GM18951 (cell line): ENCODE data around the gene KNDC1.
"Not testable (repeated sequence)": the region's sequence is repeated elsewhere in the genome, so short reads cannot be mapped to it uniquely, and the experiment has no call there.

Source experiments
- POLR2A ChIP-seq: IDR thresholded peaks from 4 replicates; pipeline ENCODE4 v1.6.1; 2011; ENCODE audit warnings: mild to moderate bottlenecking; ENCODE audit not compliant: insufficient read length, insufficient read depth; ENCODE audit errors: extremely low read depth
- in situ Hi-C: fragments of 300-500 bp; cut with MboI; formaldehyde crosslinking; loops from one replicate; pipeline ENCODE4 v1.12.0; 2022; ENCODE audit warnings: low sequenced_read_pairs, mixed read lengths, inconsistent platforms; ENCODE audit not compliant: unreplicated experiment

Gene KNDC1

DNA sequence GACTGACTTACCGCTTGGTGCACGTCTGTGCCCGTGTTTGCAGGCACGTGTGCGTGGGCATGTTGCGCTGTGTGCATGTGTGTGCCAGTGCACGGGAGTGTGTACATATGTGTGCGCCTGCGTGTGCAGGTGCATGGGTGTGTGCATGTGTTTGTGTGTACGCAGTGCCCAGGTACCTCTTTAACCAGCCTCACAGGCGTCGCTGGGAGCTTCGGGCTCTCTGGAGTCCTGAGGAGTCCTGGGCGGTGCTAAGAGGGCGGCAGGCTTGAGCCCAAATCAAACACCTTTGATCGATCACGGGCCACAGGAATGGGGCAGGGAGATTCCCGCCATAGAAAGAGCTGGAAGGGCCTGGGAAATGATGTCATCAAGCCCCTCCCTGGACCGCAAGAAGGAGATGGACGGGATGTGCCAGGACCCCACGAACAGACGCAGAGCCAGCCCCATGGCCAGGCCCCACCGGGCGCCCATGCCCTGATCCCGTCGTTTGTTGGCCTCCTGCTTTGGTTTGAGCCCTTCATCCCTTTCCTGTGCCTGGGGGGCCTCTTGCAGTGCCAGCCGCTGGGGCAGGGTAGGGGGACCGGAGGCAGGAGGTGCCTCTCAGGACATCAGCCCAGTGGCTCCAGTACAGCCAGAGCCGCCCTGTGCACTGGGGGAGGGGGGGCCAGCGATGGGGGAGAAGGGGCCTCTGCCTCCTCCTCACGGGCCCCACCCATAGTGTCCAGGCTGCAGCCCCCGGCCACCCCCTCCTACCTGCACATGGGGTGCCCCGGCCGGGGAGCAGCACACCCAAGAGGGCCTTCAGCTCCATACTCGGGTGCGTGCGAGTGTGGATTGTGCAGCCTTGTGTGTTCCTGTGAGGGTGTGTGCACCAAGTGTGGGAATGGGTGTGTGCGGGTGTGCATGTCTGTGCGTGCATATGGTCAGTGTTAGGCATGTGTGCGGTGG, 5.8 kb downstream of the KNDC1 start:
- in situ Hi-C loops: no loop called here
- no peak for TF ChIP-seq POLR2A

DNA sequence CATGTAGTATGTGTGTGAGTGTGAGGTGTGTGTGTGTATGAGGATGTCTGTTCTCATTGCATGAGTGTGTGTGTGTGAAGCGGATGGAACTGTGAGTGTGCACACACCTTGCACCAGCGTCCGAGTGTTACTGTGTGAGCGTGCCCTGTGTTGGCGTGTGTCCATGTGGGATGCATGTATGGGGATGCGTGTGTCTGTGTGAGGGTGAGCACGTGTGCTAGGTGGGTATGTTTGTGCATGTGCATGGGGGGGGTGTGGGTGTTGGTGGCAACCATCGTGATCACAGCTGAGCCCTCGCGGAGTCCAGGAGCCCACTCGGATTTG, 6.4 kb downstream of the KNDC1 start:
- no peak for TF ChIP-seq POLR2A
- in situ Hi-C loops: no loop called here

GRCh38 chr10:133166828-133167692, 7.0 kb downstream of the KNDC1 start:
- in situ Hi-C loops: no loop called here
- no peak for TF ChIP-seq POLR2A

DNA sequence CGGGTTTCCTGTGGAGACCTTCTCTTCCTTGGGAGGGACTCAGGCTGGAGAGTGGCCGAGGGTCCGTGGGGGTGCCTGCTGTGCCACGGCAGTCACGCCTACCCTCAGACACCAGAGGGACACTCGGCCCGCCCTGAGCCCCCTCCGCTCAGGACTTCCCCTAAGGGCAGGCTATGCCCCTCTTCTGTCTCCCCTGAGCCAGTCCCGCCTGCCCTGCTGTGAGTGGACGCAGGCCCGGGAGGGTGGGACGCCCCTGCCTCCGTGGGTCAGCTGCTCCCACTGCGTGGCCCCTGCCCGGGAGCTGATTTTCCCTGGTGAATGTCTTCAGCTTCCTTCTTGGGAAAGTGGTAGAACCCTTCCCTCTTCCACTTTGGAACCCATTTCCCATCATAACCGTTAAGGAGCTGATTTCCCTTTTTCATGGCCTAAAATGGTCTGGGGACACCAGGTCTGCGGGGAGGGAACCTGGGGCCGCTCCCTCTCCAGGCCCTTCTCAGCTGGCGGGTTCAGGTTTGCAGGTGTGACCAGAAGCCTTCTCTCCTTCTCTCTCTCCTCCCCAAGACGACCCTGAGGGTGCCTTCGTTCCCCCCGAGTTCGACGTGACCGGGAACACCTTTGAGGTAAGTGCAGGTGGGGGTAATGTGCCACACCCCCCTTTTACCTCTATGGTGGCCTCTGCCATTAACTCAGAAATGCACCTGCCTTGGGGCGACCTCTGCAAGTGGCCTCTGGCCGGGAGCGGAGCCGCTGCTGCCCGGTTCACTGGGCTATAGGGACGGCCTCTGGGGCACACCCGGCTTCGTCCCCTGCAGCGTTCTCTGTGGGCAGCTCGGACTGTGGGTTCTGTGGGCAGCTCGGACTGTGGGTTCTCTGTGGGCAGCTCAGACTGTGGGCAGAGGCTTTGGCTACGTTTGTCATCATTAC, 7.9 kb downstream of the KNDC1 start:
- TF ChIP-seq POLR2A: no peak
- in situ Hi-C loops: no loop called here

DNA sequence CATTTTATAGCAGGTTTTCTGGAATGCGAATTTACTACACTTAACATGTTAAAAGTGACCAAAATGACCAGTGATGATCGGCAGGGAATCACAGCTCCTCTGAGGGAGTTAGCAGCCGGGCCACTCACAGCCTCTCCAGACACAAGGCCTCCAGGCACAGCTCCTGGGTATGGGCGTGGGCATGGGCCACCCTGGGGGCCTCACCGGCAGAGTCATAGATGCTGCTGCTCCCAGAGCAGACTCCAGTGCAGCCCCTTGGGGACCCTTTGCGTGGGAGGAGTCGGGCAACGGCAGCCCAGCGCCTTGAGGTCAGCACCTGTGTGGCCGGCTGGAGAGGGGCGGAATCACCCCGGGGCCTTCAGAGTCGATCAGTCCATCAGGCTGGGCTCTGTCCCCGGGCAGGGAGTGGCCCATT, 8.6 kb downstream of the KNDC1 start:
- in situ Hi-C loops: no loop called here
- no peak for TF ChIP-seq POLR2A

DNA sequence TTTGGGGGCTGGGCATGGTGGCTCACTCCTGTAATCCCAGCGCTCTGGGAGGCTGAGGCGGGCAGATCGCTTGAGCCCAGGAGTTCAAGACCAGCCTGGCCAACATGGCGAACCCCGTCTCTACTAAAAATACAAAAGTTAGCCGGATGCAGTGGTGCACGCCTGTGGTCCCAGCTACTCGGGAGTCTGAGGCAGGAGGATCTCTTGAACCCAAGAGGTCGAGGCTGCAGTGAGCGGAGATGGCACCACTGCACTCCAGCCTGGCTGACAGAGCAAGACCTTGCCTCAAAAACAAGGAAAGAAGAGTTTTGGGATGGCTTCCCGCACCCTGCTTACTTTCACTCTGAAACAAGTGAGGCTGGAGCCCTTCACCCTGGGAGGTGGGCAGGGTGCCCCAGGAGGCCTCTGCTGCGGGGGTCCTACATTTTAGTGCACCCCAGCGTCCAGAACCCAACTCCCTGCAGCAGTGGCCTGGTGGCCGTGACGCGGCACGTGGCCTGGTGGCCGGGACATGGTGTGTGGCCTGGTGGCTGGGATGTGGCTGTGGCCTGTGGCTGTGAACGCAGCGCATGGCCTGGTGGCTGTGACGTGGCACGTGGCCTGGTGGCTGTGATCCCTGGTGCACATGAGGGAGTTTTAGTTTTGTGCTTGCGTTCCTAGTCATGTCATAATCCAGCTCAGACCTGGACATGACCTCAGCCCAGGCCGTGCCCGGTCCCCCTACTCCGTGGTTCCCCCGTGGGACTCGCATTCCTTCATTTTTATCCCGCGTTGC, 9.3 kb downstream of the KNDC1 start:
- in situ Hi-C loops: no loop called here
- no peak for TF ChIP-seq POLR2A

GRCh38 chr10:133170092-133170491, 10.1 kb downstream of the KNDC1 start:
- in situ Hi-C loops: no loop called here
- TF ChIP-seq POLR2A: no peak

DNA sequence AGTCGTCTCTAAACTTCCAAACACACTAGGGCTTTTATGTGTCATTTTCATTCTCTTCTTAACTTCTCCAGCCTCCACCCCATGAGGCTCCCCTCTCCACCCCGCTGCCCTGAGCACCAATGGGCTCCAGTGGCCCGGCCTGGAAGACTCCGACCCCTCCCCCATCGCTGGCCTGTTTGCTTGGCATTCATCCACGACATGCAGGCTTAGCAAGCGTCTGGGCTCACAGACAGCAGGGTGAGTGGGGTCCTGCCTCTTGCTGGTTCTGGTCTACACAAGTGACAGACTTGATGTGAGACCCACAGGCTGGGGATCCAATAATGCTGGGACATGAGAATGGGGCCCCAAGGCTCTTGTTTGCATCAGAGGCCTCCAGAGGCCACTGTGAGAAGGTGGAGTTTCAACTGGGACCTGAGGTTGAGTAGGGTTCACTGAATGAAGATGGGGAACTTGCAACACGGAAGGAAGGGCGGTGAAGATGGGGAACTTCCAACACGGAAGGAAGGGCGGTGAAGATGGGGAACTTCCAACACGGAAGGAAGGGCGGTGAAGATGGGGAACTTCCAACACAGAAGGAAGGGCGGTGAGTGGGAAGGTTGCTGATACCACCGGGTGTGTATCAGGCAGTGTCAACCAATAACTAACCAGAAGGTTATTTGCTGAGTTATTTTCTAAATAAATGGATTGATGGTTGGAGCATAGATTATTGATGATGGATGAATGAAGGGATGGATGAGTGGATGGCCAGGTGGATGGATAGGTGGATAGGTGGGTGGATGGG, 14.0 kb downstream of the KNDC1 start:
- in situ Hi-C loops: no loop called here
- TF ChIP-seq POLR2A: no peak

- no peak for TF ChIP-seq POLR2A
- in situ Hi-C loops: no loop called here
These were observed 14.8 kb downstream of the KNDC1 start for GRCh38 chr10:133174689-133175263.

DNA sequence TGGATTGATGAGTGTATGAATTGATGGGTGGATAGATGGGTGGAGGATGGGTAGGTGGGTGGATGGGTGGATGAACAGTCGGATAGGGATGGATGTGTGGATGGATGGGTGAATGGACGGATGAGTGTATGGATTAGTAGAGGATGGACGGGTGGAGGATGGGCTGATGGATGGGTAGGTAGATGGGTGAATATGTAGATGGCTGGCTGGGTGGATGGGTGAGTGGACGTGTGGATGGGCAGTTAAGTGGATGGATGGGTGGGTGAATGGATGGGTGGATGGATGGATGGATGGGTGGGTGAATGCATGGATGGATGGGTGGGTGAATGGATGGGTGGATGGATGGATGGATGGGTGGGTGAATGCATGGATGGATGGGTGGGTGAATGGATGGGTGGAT, 15.6 kb downstream of the KNDC1 start:
- in situ Hi-C loops: not testable (repeated sequence)

DNA sequence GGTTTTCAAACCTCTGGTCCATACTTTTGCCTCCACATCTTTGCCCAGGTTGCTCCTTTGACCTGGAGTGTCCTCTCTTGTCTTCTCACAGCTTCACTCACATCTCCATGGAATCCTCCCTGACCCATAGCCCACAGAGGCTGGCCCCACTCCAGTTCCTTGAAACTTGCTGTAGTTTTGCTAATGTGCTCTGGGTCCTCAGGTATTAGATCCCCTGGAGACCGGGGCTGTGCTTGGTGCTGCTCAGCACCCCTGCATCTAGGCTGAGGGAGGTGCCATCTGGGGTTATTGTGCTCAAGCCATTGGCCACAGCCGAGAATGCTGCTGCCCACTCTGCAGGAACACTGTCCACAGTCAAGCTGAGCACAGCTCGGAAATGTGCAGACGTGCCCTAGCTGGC, 16.5 kb downstream of the KNDC1 start:
- in situ Hi-C loops: no loop called here
- no peak for TF ChIP-seq POLR2A
